NT2/D1 (cell line): ENCODE results near the gene ROBO2.

Experiments used
- DNase-seq: peaks from one replicate; pipeline ENCODE4 v3.0.0-alpha.2; 2011; ENCODE audit warnings: low read depth, low spot score
- H3K27me3 ChIP-seq: 2 replicates; pipeline ENCODE4 v1.6.0; 2011; ENCODE audit warnings: mild to moderate bottlenecking; ENCODE audit not compliant: insufficient read length, insufficient read depth
- H3K36me3 ChIP-seq: 2 replicates; pipeline ENCODE4 v1.6.1; 2011; ENCODE audit warnings: mild to moderate bottlenecking, low read length, mixed read lengths; ENCODE audit not compliant: insufficient read depth, insufficient read length
- H3K4me1 ChIP-seq: 2 replicates; pipeline ENCODE4 v1.5.1; 2011; ENCODE audit not compliant: insufficient read depth, insufficient read length
- H3K4me3 ChIP-seq: 2 replicates; pipeline ENCODE4 v1.5.1; 2011; ENCODE audit warnings: low read depth; ENCODE audit not compliant: insufficient read length
- H3K9ac ChIP-seq: 2 replicates; pipeline ENCODE4 v1.6.0; 2011; ENCODE audit warnings: low read depth; ENCODE audit not compliant: insufficient read length
- H3K9me3 ChIP-seq: 2 replicates; pipeline ENCODE4 v1.5.1; 2011; ENCODE audit warnings: mild to moderate bottlenecking, low read length; ENCODE audit not compliant: insufficient read depth
- SUZ12 ChIP-seq: IDR thresholded peaks from 2 replicates; pipeline ENCODE4 v1.6.1; 2011; ENCODE audit not compliant: insufficient read length, insufficient read depth; ENCODE audit errors: extremely low read depth
- YY1 ChIP-seq: IDR thresholded peaks from 2 replicates; pipeline ENCODE4 v1.6.1; 2011; ENCODE audit not compliant: insufficient read length, insufficient read depth
- ZNF274 ChIP-seq: IDR thresholded peaks from 2 replicates; pipeline ENCODE4 v1.6.1; 2011; ENCODE audit warnings: mild to moderate bottlenecking, low read depth, low read length

Gene ROBO2, protein sequence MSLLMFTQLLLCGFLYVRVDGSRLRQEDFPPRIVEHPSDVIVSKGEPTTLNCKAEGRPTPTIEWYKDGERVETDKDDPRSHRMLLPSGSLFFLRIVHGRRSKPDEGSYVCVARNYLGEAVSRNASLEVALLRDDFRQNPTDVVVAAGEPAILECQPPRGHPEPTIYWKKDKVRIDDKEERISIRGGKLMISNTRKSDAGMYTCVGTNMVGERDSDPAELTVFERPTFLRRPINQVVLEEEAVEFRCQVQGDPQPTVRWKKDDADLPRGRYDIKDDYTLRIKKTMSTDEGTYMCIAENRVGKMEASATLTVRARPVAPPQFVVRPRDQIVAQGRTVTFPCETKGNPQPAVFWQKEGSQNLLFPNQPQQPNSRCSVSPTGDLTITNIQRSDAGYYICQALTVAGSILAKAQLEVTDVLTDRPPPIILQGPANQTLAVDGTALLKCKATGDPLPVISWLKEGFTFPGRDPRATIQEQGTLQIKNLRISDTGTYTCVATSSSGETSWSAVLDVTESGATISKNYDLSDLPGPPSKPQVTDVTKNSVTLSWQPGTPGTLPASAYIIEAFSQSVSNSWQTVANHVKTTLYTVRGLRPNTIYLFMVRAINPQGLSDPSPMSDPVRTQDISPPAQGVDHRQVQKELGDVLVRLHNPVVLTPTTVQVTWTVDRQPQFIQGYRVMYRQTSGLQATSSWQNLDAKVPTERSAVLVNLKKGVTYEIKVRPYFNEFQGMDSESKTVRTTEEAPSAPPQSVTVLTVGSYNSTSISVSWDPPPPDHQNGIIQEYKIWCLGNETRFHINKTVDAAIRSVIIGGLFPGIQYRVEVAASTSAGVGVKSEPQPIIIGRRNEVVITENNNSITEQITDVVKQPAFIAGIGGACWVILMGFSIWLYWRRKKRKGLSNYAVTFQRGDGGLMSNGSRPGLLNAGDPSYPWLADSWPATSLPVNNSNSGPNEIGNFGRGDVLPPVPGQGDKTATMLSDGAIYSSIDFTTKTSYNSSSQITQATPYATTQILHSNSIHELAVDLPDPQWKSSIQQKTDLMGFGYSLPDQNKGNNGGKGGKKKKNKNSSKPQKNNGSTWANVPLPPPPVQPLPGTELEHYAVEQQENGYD (N-terminal part only)

DNA sequence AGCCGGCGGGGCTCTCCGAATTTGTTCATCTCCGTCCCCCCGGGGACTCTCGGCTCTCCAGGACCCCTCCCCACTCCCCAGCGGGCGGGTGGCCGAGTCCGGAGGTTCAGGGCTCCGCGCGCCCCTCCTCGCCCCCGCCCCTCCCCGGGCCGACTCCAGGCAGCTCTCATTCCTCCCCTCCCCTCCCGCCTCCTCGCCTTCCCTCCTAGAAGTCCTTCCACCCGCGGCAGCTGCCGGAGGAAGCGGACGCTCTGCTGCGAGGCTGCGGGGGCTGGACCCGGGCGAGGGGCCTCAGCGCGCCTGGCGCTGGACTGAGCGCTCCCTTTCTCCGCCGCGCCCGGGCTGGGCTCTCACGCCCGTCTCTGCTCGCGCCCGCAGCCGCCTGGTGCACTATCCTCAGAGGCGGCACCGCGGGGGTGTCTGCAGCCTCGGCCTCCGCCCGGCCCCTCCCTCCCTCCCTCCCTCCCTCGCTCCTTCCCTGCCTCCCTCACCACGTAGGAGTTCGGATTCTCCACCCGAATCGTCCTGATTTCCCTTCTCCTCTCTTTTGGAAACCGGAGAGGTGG lies at the start of gene ROBO2:
ROBO2 (plus strand) TSS at position 494 of the 566 bp plus-strand sequence. CDS start 687 bp downstream, outside the sequence.
- no peaks in the 10 kb centered on the region for H3K36me3 ChIP-seq
- H3K9ac ChIP-seq: peak within 1 kb of the TSS; percentile 71
- H3K4me1 ChIP-seq: no peaks in the 10 kb centered on the region
- DNase-seq: peak; percentile 59
- no peak for TF ChIP-seq YY1
- TF ChIP-seq SUZ12: no peak
- no peak for TF ChIP-seq ZNF274
- H3K27me3 ChIP-seq: peaks cover 29% of the 10 kb centered on the region
- no peaks in the 10 kb centered on the region for H3K9me3 ChIP-seq
- peak within 1 kb of the TSS; percentile 62 for H3K4me3 ChIP-seq

DNA sequence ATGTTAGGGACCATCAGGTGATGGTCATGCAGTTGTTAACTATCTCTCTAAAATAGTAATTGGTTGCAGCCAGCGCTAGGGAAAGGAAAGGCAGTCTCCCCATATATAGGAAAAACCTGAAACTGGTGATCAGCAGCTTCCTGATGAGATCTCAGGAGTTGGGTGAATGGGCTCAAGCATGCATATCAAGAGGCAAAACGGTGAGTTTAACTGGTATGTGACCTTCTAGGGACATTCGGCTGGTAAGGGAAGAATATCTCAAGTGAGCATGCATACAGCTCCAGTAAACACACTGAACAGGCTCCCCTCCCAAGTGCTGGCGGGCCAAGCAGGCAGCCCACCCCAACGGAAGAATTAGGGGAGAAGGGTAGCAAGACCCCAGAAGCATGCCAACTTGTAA lies 49.3 kb upstream of the ROBO2 start:
- Histone ChIP-seq H3K36me3 (no peaks in the 10 kb centered on the region), H3K4me1 (no peaks in the 10 kb centered on the region), H3K4me3 (no peak overlapping the region), H3K9ac (no peak overlapping the region), H3K27me3 (no peaks in the 10 kb centered on the region), H3K9me3 (no peaks in the 10 kb centered on the region)
- TF ChIP-seq ZNF274 (no peak), SUZ12 (no peak), YY1 (no peak)
- no peak for DNase-seq

DNA sequence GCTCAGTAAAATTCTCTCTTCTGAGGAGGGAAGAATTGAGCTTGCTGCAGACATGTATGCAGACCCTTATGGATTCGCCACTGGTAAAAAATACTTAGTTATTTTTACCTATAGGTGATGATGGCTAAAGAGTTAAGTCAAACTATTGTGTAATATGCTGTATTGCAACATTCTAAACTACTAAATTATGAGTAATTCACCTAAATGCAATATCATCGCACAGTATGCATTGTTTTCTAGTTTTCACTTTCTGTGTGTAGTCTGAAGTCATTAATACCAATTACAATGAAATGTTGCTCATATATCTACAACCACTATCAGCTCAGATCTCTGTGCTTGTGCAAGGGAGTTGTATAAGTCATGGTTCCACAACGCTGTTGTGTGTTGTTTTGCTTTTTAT lies 48.7 kb upstream of the ROBO2 start:
- DNase-seq: no peak
- Histone ChIP-seq H3K9me3 (no peaks in the 10 kb centered on the region), H3K36me3 (no peaks in the 10 kb centered on the region), H3K4me3 (no peak overlapping the region), H3K27me3 (no peaks in the 10 kb centered on the region), H3K9ac (no peak overlapping the region), H3K4me1 (no peaks in the 10 kb centered on the region)
- no peak for TF ChIP-seq ZNF274
- no peak for TF ChIP-seq YY1
- TF ChIP-seq SUZ12: no peak

DNA sequence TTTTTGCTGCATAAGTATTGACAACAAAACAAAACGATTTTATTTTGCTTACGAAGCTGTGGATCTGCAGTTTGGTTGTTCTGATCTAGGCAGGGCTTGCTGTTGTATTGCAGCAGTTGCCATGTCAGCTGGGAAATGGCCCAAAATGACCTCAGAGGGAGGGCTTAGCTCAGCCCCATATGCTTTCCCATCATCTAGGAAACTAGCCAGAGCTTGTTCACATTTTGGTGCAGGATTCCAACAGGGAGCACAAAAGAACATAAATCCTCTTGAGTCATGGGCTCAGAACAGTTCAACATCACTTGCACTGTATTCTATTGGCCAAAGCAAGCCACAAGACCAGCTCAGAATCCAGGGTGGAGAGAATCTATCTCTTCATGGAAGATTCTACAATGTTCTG lies 42.2 kb upstream of the ROBO2 start:
- TF ChIP-seq SUZ12: no peak
- TF ChIP-seq YY1: no peak
- TF ChIP-seq ZNF274: no peak
- no peak for DNase-seq
- H3K36me3 ChIP-seq: no peaks in the 10 kb centered on the region

DNA sequence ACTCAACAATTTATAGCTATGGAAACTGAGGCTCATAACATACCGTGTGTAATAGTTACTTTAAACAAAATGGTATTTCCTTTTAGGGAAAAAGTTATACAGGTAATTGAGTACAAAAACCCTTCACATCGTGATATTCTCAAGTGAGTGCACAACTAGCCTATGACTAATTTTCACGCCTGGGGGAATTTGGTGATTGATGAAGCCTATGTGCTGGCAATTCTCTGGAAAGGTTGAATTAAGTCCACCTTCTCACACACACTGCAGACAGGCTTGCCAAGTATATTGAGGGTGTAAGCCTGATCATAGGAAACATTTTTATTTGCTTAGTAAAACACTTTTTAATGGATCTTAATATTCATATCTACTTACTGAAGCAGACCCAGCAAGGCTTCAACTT lies 41.3 kb upstream of the ROBO2 start:
- H3K36me3 ChIP-seq: no peaks in the 10 kb centered on the region
- H3K9ac ChIP-seq: no peak overlapping the region
- no peak for TF ChIP-seq SUZ12
- no peak overlapping the region for H3K4me3 ChIP-seq
- H3K9me3 ChIP-seq: no peaks in the 10 kb centered on the region
- H3K4me1 ChIP-seq: no peaks in the 10 kb centered on the region
- H3K27me3 ChIP-seq: no peaks in the 10 kb centered on the region
- DNase-seq: no peak

More for the DNA sequence above, 42.2 kb upstream of the ROBO2 start:
- H3K9me3 ChIP-seq: no peaks in the 10 kb centered on the region
- H3K4me3 ChIP-seq: no peak overlapping the region
- H3K27me3 ChIP-seq: no peaks in the 10 kb centered on the region
- H3K4me1 ChIP-seq: no peaks in the 10 kb centered on the region
- H3K9ac ChIP-seq: no peak overlapping the region

DNA sequence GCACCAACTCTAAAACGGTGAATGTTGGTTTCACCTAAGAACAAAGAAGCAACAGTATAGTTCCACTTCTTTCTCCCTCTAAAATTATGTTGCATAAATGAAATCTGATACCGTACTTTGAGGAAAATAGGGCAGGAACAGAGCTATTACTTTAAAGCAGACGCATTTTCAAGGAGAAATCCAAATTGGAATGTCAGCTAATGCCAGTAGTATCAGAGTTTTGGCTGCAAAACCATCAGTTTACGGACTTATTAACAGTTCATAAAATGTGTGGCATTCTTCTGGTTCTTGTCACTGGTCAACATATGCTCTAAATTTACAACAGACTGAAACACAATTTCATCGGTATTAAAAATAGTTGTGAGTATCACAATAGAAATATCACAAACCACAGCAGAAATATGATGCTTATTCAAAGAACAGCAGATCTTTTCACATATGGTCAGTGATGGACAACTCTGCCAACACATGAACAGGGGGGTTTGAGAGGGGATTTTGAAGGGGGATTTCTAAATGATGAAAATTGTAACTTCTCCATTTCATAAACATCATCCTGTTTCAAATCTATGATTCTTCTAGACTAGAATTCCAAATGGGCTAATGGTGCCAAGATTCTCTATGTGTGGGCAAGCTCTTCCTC lies 38.7 kb upstream of the ROBO2 start:
- Histone ChIP-seq H3K4me3 (no peak overlapping the region), H3K9ac (no peak overlapping the region), H3K27me3 (no peaks in the 10 kb centered on the region), H3K4me1 (no peaks in the 10 kb centered on the region), H3K36me3 (no peaks in the 10 kb centered on the region), H3K9me3 (no peaks in the 10 kb centered on the region)
- TF ChIP-seq ZNF274 (no peak), YY1 (no peak), SUZ12 (no peak)
- DNase-seq: no peak
